Activated B cell treated with CpG ODN at 0.5 μM for 24 hours (primary cell): ENCODE data around the gene THSD7A. TPM values are rescaled to one million over a fixed set of nuclear protein-coding genes. Genes with fewer than 3 reads are reported as not detected.

Source experiments
- ATAC-seq: fragments of 200-7000 bp; cut with Tn5 transposase; one replicate; pipeline ENCODE4 v1.10.0; 2021; ENCODE audit warnings: low read depth, mild to moderate bottlenecking, moderate library complexity
- CTCF ChIA-PET: fragments of 350-600 bp; sonication (Branson Sonifier 250); formaldehyde crosslinking; loops from one replicate; lab custom pipeline; 2021; ENCODE audit warnings: antibody characterized with exemption; lab: Charles Lee
- POLR2A ChIA-PET: fragments of 350-600 bp; sonication (Branson Sonifier 250); formaldehyde crosslinking; loops from one replicate; lab custom pipeline; 2021; ENCODE audit warnings: antibody characterized with exemption; lab: Charles Lee
- DNase-seq: peaks from one replicate; pipeline ENCODE4 v3.0.0; 2022
- H3K27ac Mint-ChIP-seq: one replicate; pipeline ENCODE4 v1.8.0; 2020; ENCODE audit warnings: mixed read lengths
- H3K27me3 Mint-ChIP-seq: one replicate; pipeline ENCODE4 v1.8.0; 2021; ENCODE audit warnings: mixed read lengths
- H3K36me3 Mint-ChIP-seq: one replicate; pipeline ENCODE4 v1.8.0; 2021; ENCODE audit warnings: low read depth, mixed read lengths
- H3K4me1 Mint-ChIP-seq: one replicate; pipeline ENCODE4 v1.8.0; 2021; ENCODE audit warnings: mixed read lengths
- H3K4me3 Mint-ChIP-seq: one replicate; pipeline ENCODE4 v1.8.0; 2020; ENCODE audit warnings: mild to moderate bottlenecking, mixed read lengths
- H3K9me3 Mint-ChIP-seq: one replicate; pipeline ENCODE4 v1.8.0; 2020; ENCODE audit warnings: mixed read lengths
- CTCF ChIP-seq: fragments of 200-600 bp; IDR thresholded peaks from one replicate; pipeline ENCODE4 v1.8.0; 2022; ENCODE audit warnings: antibody characterized with exemption, mild to moderate bottlenecking
- intact Hi-C: fragments of 100-400 bp; cut with micrococcal nuclease; formaldehyde crosslinking; loops from one replicate; pipeline ENCODE4 v1.15.1; 2024
- total RNA-seq: library from RNA; stranded (reverse); gene quantifications from 2 replicates; pipeline ENCODE4 v1.2.3, GENCODE V29; 2022

Gene THSD7A
- total RNA-seq, 1 donor from 2014 or later = not detected

GRCh38 chr7:11584406-11585031 is 247.5 kb downstream of the THSD7A start:
- H3K27me3 Mint-ChIP-seq = no peaks in the 10 kb centered on the region
- CTCF ChIA-PET = no interaction called here
- intact Hi-C loops = no loop called here
- H3K4me3 Mint-ChIP-seq = no peak overlapping the region
- DNase-seq (no peak), ATAC-seq (no peak)
- no peaks in the 10 kb centered on the region for H3K4me1 Mint-ChIP-seq
- POLR2A ChIA-PET = no interaction called here
- no peak overlapping the region for H3K27ac Mint-ChIP-seq
- H3K9me3 Mint-ChIP-seq = no peaks in the 10 kb centered on the region
- TF ChIP-seq CTCF = no peak
- no peaks in the 10 kb centered on the region for H3K36me3 Mint-ChIP-seq

GRCh38 chr7:11579141-11579540 is 252.9 kb downstream of the THSD7A start:
- no peak overlapping the region for H3K4me3 Mint-ChIP-seq
- DNase-seq (no peak), ATAC-seq (no peak)
- H3K9me3 Mint-ChIP-seq = no peaks in the 10 kb centered on the region
- ChIA-PET POLR2A (no interaction called here), CTCF (no interaction called here)
- intact Hi-C loops = no loop called here
- no peaks in the 10 kb centered on the region for H3K4me1 Mint-ChIP-seq
- no peak for TF ChIP-seq CTCF
- H3K27me3 Mint-ChIP-seq = no peaks in the 10 kb centered on the region
- no peak overlapping the region for H3K27ac Mint-ChIP-seq
- H3K36me3 Mint-ChIP-seq = no peaks in the 10 kb centered on the region

- DNase-seq (no peak), ATAC-seq (no peak)
- TF ChIP-seq CTCF = no peak
- POLR2A ChIA-PET = no interaction called here
- intact Hi-C loops = no loop called here
- no peak overlapping the region for H3K27ac Mint-ChIP-seq
- H3K36me3 Mint-ChIP-seq = no peaks in the 10 kb centered on the region
- no peaks in the 10 kb centered on the region for H3K27me3 Mint-ChIP-seq
- CTCF ChIA-PET = no interaction called here
- no peak overlapping the region for H3K4me3 Mint-ChIP-seq
- H3K9me3 Mint-ChIP-seq = no peaks in the 10 kb centered on the region
- H3K4me1 Mint-ChIP-seq = no peaks in the 10 kb centered on the region
Measured at GRCh38 chr7:11576310-11576709, 255.7 kb downstream of the THSD7A start.

- Mint-ChIP-seq H3K36me3 (no peaks in the 10 kb centered on the region), H3K27ac (no peak overlapping the region), H3K4me3 (no peak overlapping the region), H3K4me1 (no peaks in the 10 kb centered on the region), H3K27me3 (no peaks in the 10 kb centered on the region), H3K9me3 (peaks cover 1% of the 10 kb centered on the region)
- ATAC-seq = no peak
- no peak for TF ChIP-seq CTCF
- CTCF ChIA-PET = no interaction called here
- DNase-seq = no peak
- POLR2A ChIA-PET = no interaction called here
- intact Hi-C loops = no loop called here
Measured at GRCh38 chr7:11573128-11573750, 258.8 kb downstream of the THSD7A start.

GRCh38 chr7:11570922-11571550 is 261.0 kb downstream of the THSD7A start:
- no peak for DNase-seq
- intact Hi-C loops = no loop called here
- H3K27me3 Mint-ChIP-seq = no peaks in the 10 kb centered on the region
- ChIA-PET CTCF (no interaction called here), POLR2A (no interaction called here)
- peaks cover 1% of the 10 kb centered on the region for H3K9me3 Mint-ChIP-seq
- no peak overlapping the region for H3K27ac Mint-ChIP-seq
- TF ChIP-seq CTCF = no peak
- H3K4me3 Mint-ChIP-seq = no peak overlapping the region
- no peak for ATAC-seq
- H3K4me1 Mint-ChIP-seq = no peaks in the 10 kb centered on the region
- H3K36me3 Mint-ChIP-seq = no peaks in the 10 kb centered on the region
